K562 (cell line): ENCODE results near the gene RPP38. TPM values are rescaled to one million over a fixed set of nuclear protein-coding genes. Genes with fewer than 3 reads are reported as not detected.

ENCODE experiments used
- ATAC-seq: fragments of 200-7000 bp; cut with Tn5 transposase; 3 replicates; pipeline ENCODE4 v1.9.1; 2020; ENCODE audit warnings: moderate library complexity
- BruUV-seq: library from RNA; stranded (reverse); fragments of 400-500 nt; replicated peaks from 2 replicates; lab custom pipeline; 2021; lab: Mats Ljungman, UMichigan
- CTCF ChIA-PET: fragments of 300-600 bp; formaldehyde crosslinking; extraction: SDS; loops from one replicate; lab custom pipeline; 2021; ENCODE audit warnings: low intra/inter-chr PET ratio; lab: Yijun Ruan, JAX
- POLR2A ChIA-PET: fragments of 300-600, 350-650 bp; sonication (Branson Sonifier 250); formaldehyde crosslinking; extraction: SDS; loops from one replicate; lab custom pipeline; 2021; ENCODE audit warnings: antibody characterized with exemption, inconsistent platforms; lab: Yijun Ruan, JAX
- DNase-seq, 4 experiments: peaks; one replicate each; pipeline versions ENCODE4 v3.0.0 to v3.0.0-alpha.2; 2011 to 2018; ENCODE audit warnings: low spot score in 3 of 4, mixed read lengths in 3 of 4; ENCODE audit errors: extremely low read depth in 1 of 4
- FAIRE-seq: peaks from 2 replicates; lab custom pipeline; 2011; peaks lifted over from hg19 to GRCh38; lab: Jason Lieb, UNC
- H2AFZ ChIP-seq: 2 replicates; pipeline ENCODE4 v1.6.0; 2011; ENCODE audit warnings: low read depth, low read length, control low read depth, inconsistent platforms
- H3K27ac ChIP-seq: fragments of 200-600 bp; 3 replicates; pipeline ENCODE4 v1.8.0; 2011; ENCODE audit warnings: low read depth, mild to moderate bottlenecking, control low read depth, inconsistent platforms, low read length, moderate library complexity, mixed read lengths; ENCODE audit errors: extremely low read depth
- H3K27me3 ChIP-seq, 2 experiments: fragments of 300-600 bp in 1 of 2; 2 replicates in 1 of 2; 3 replicates in 1 of 2; pipeline versions ENCODE4 v1.6.0 to v1.8.0; 2011; ENCODE audit warnings: inconsistent platforms in 2 of 2, low read length in 2 of 2, mild to moderate bottlenecking in 1 of 2, mixed read lengths in 1 of 2, moderate library complexity in 1 of 2; ENCODE audit not compliant: control insufficient read depth in 2 of 2, insufficient read depth in 2 of 2
- H3K36me3 ChIP-seq: fragments of 300-600 bp; 3 replicates; pipeline ENCODE4 v1.8.0; 2011; ENCODE audit warnings: mild to moderate bottlenecking, low read length, inconsistent platforms; ENCODE audit not compliant: control insufficient read depth, insufficient read depth
- H3K4me1 ChIP-seq, 2 experiments: fragments of 200-600 bp in 1 of 2; replicated peaks in 1 of 2; 2 replicates in 1 of 2; 3 replicates in 1 of 2; pipeline versions ENCODE4 v1.5.1 to v1.8.0; 2011; ENCODE audit warnings: inconsistent platforms in 2 of 2, low read length in 2 of 2, mild to moderate bottlenecking in 1 of 2, mixed read lengths in 1 of 2, moderate library complexity in 1 of 2; ENCODE audit not compliant: control insufficient read depth in 2 of 2, insufficient read depth in 2 of 2
- H3K4me2 ChIP-seq: 2 replicates; pipeline ENCODE4 v1.6.1; 2011; ENCODE audit warnings: low read length, control low read depth, inconsistent platforms, mixed read lengths; ENCODE audit not compliant: insufficient read depth
- H3K4me3 ChIP-seq: fragments of 200-600 bp; sonication (generic), shearing (Covaris generic); 2 replicates; pipeline ENCODE4 v1.5.1; 2016; ENCODE audit warnings: control low read depth, inconsistent platforms
- H3K79me2 ChIP-seq: fragments of 200-600 bp; 3 replicates; pipeline ENCODE4 v1.8.0; 2011; ENCODE audit warnings: low read length, inconsistent platforms; ENCODE audit not compliant: control insufficient read depth, insufficient read depth
- H3K9ac ChIP-seq, 2 experiments: 2 replicates each; pipeline versions ENCODE4 v1.6.0 to v1.6.1; 2011; ENCODE audit warnings: low read depth in 2 of 2, low read length in 2 of 2, control low read depth in 1 of 2, inconsistent platforms in 1 of 2, mild to moderate bottlenecking in 1 of 2, mixed read lengths in 1 of 2; ENCODE audit not compliant: insufficient read depth in 1 of 2
- H3K9me1 ChIP-seq: one replicate; pipeline ENCODE4 v1.6.0; 2011; ENCODE audit warnings: inconsistent platforms, mild to moderate bottlenecking, low read length, moderate library complexity; ENCODE audit not compliant: control insufficient read depth, insufficient read depth
- H3K9me3 ChIP-seq: replicated peaks from 2 replicates; pipeline ENCODE4 v1.5.1; 2011; ENCODE audit warnings: low read depth, low read length, inconsistent platforms; ENCODE audit not compliant: control insufficient read depth, insufficient read depth
- H4K20me1 ChIP-seq: replicated peaks from 2 replicates; pipeline ENCODE4 v1.6.1; 2011; ENCODE audit warnings: low read length, inconsistent platforms, mixed read lengths; ENCODE audit not compliant: control insufficient read depth, insufficient read depth
- E2F5 ChIP-seq: sonication (generic); formaldehyde crosslinking; IDR thresholded peaks from 2 replicates; pipeline ENCODE4 v1.8.0; 2022; ENCODE audit warnings: mild to moderate bottlenecking, missing genetic modification reagents
- HDAC1 ChIP-seq, 2 experiments: fragments of 450-650 bp; IDR thresholded peaks; 2 replicates each; pipeline ENCODE4 v1.6.1; 2016 to 2017; ENCODE audit warnings: inconsistent platforms in 1 of 2, mild to moderate bottlenecking in 1 of 2, moderate library complexity in 1 of 2
- HDAC2 ChIP-seq: fragments of 450-650 bp; IDR thresholded peaks from 2 replicates; pipeline ENCODE4 v1.6.1; 2016; ENCODE audit warnings: mild to moderate bottlenecking
- HLTF ChIP-seq: fragments of 450-650 bp; IDR thresholded peaks from 2 replicates; pipeline ENCODE4 v1.6.1; 2016
- KDM2B ChIP-seq: fragments of 250-450 bp; sonication (Bioruptor Pico); IDR thresholded peaks from 2 replicates; pipeline ENCODE4 v1.8.0; 2021; ENCODE audit warnings: mild to moderate bottlenecking, moderate library complexity
- POLR2A ChIP-seq: fragments of 450-650 bp; conservative IDR thresholded peaks from 2 replicates; pipeline ENCODE4 v1.6.1; 2016
- PPARD ChIP-seq: fragments of 250-450 bp; sonication (Bioruptor Pico); IDR thresholded peaks from 2 replicates; pipeline ENCODE4 v1.8.0; 2022; ENCODE audit warnings: inconsistent platforms, mild to moderate bottlenecking, moderate library complexity
- RCOR1 ChIP-seq, 2 experiments: IDR thresholded peaks; 2 replicates each; pipeline ENCODE4 v1.6.1; 2012; ENCODE audit warnings: low read depth in 2 of 2, low read length in 2 of 2, borderline replicate concordance in 1 of 2, improper control_type of control experiment in 1 of 2
- USF2 ChIP-seq: sonication (generic); formaldehyde crosslinking; IDR thresholded peaks from 2 replicates; pipeline ENCODE4 v1.5.0; 2020; ENCODE audit warnings: missing genetic modification reagents
- XRCC3 ChIP-seq: fragments of 450-650 bp; IDR thresholded peaks from 2 replicates; pipeline ENCODE4 v1.6.1; 2017; ENCODE audit warnings: mild to moderate bottlenecking, moderate library complexity
- ZBTB8A ChIP-seq: fragments of 450-650 bp; IDR thresholded peaks from 2 replicates; pipeline ENCODE4 v1.6.1; 2018; ENCODE audit warnings: mild to moderate bottlenecking, moderate library complexity; ENCODE audit not compliant: partially characterized antibody
- ZEB2 ChIP-seq: fragments of 450-650 bp; IDR thresholded peaks from 2 replicates; pipeline ENCODE4 v1.6.1; 2016
- ZNF143 ChIP-seq: sonication (generic); formaldehyde crosslinking; IDR thresholded peaks from 2 replicates; pipeline ENCODE4 v1.9.0; 2022; ENCODE audit warnings: mild to moderate bottlenecking, missing genetic modification reagents
- ZNF444 ChIP-seq: fragments of 250-450 bp; sonication (Bioruptor Pico); IDR thresholded peaks from 2 replicates; pipeline ENCODE4 v1.4.0; 2020; ENCODE audit warnings: mild to moderate bottlenecking, moderate library complexity
- ZNF583 ChIP-seq: fragments of 250-450 bp; sonication (Bioruptor Pico); IDR thresholded peaks from 2 replicates; pipeline ENCODE4 v1.4.0; 2020
- WGBS: fragments of 100-300 bp; shearing (Covaris generic); methylation state at CpG from one replicate; pipeline ENCODE4 v1.1.6; 2016; ENCODE audit warnings: low coverage, mixed read lengths; ENCODE audit not compliant: insufficient coverage; ENCODE audit errors: missing lambda C conversion rate; 5-methylcytosine and 5-hydroxymethylcytosine counted together
- in situ Hi-C: fragments of 300-500 bp; cut with MboI; formaldehyde crosslinking; loops from 4 replicates; pipeline ENCODE4 v1.15.0; 2018; ENCODE audit warnings: inconsistent platforms, mixed read lengths
- intact Hi-C: fragments of 100-400 bp; cut with micrococcal nuclease; formaldehyde crosslinking; loops from 2 replicates; pipeline ENCODE4 v1.14.2; 2022
- polyA plus RNA-seq, 8 experiments: library from polyadenylated mRNA; depleted of rRNA in 4 of 8; stranded (reverse) in 5 of 8; unstranded in 3 of 8; fragments of >200 nt; fragmentation: Nextera tagmentation in 2 of 8; fragmentation: Illumina TruSeq in 1 of 8; extraction: Ambion mirVana in 2 of 8; extraction: Trizol in 1 of 8; gene quantifications; 2 replicates each; pipeline versions ENCODE4 v1.2.1 to v1.2.3, GENCODE V29; 2011 to 2014; ENCODE audit warnings: inconsistent platforms in 1 of 8, missing spikeins in 1 of 8
- total RNA-seq, 7 experiments: library from RNA; depleted of rRNA in 6 of 7; stranded (reverse); fragments of >200 nt in 6 of 7; fragmentation: Illumina TruSeq in 2 of 7; extraction: Trizol in 2 of 7; gene quantifications; 2 replicates each; pipeline versions ENCODE4 v1.2.1 to v1.2.3, GENCODE V29; 2011 to 2021; ENCODE audit warnings: low replicate concordance in 1 of 7
- TF ChIP-seq, protein P1 (sequence below): fragments of 450-650 bp; formaldehyde crosslinking; IDR thresholded peaks from 2 replicates; pipeline ENCODE4 v1.4.0; 2020; ENCODE audit warnings: mild to moderate bottlenecking, moderate library complexity
- TF ChIP-seq, protein P2 (sequence below): fragments of 450-650 bp; IDR thresholded peaks from 2 replicates; pipeline ENCODE4 v1.6.1; 2017; ENCODE audit warnings: mild to moderate bottlenecking, moderate library complexity

The RPP38 gene
- total and polyA plus RNA-seq, 9 of the 15 experiments (the other 6 are each of a cell fraction or from before 2014, with no cell fraction given), result 26.3 to 58.6 (median 33.8) TPM

GRCh38 chr10:15092855-15093408 lies 4.2 kb upstream of the RPP38 start (continued):
- TF ChIP-seq, protein P1, sequence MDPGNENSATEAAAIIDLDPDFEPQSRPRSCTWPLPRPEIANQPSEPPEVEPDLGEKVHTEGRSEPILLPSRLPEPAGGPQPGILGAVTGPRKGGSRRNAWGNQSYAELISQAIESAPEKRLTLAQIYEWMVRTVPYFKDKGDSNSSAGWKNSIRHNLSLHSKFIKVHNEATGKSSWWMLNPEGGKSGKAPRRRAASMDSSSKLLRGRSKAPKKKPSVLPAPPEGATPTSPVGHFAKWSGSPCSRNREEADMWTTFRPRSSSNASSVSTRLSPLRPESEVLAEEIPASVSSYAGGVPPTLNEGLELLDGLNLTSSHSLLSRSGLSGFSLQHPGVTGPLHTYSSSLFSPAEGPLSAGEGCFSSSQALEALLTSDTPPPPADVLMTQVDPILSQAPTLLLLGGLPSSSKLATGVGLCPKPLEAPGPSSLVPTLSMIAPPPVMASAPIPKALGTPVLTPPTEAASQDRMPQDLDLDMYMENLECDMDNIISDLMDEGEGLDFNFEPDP (CRISPR knock-in tag), result no peak
- TF ChIP-seq ZNF583, result no peak
- TF ChIP-seq, protein P2, sequence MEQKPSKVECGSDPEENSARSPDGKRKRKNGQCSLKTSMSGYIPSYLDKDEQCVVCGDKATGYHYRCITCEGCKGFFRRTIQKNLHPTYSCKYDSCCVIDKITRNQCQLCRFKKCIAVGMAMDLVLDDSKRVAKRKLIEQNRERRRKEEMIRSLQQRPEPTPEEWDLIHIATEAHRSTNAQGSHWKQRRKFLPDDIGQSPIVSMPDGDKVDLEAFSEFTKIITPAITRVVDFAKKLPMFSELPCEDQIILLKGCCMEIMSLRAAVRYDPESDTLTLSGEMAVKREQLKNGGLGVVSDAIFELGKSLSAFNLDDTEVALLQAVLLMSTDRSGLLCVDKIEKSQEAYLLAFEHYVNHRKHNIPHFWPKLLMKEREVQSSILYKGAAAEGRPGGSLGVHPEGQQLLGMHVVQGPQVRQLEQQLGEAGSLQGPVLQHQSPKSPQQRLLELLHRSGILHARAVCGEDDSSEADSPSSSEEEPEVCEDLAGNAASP, result no peak

- POLR2A ChIA-PET, result no interaction called here
- H3K9me1 ChIP-seq, result no peaks in the 10 kb centered on the region
- peak overlapping the region; percentile 98 for H2AFZ ChIP-seq
- H3K27me3 ChIP-seq, result peaks cover 8 to 12% of the 10 kb centered on the region in 2 experiments; a peak in 2 of 5 replicates
- intact Hi-C loops, result no loop called here
- ATAC-seq (peak; percentile 17), DNase-seq (peak in 3 of 4 experiments; percentile 10 to 18 (median 10)), FAIRE-seq (no peak)
- peak overlapping the region; percentile 97 for H3K4me2 ChIP-seq
- H3K9ac ChIP-seq, result peak overlapping the region; percentile 84 to 96; a peak in 3 of 4 replicates
- H3K36me3 ChIP-seq, result peaks cover 25% of the 10 kb centered on the region
- BruUV-seq, result TSS peak; percentile 62
- WGBS, result 0% methylated on average over 8 of the region's 11 CpGs
- CTCF ChIA-PET, result no interaction called here
- peaks cover 11 to 26% of the 10 kb centered on the region in 2 experiments; a peak in 4 of 5 replicates for H3K4me1 ChIP-seq
- H3K4me3 ChIP-seq, result peak overlapping the region; percentile 95
- in situ Hi-C loops, result no loop called here
- peaks cover 44% of the 10 kb centered on the region for H3K79me2 ChIP-seq
- 0 out of 2 replicates have a peak, but pooled peaks cover 1% of the 10 kb centered on the region for H3K9me3 ChIP-seq
- peak overlapping the region; percentile 98; the same call in 2 of the 3 replicates for H3K27ac ChIP-seq
- peaks cover 9% of the 10 kb centered on the region; the same call in 1 of the 2 replicates for H4K20me1 ChIP-seq
- TF ChIP-seq XRCC3, result no peak
- TF ChIP-seq HDAC2, result 0 out of 2 replicates have a peak, but pooled peaks have one; percentile 15
- TF ChIP-seq HDAC1 (IDR thresholded peaks at IDR 0.05), result 0 out of 4 replicates have a peak, but pooled peaks of 1 of the 2 experiments have one; percentile 16
- no peak for TF ChIP-seq RCOR1 (IDR thresholded peaks at IDR 0.05; ENCODE audit: borderline replicate concordance in 1 of 2, low read depth in 2 of 2, low read length in 2 of 2)
- TF ChIP-seq HLTF, result no peak
- TF ChIP-seq USF2 (CRISPR knock-in tag), result no peak
- no peak for TF ChIP-seq POLR2A
- TF ChIP-seq ZBTB8A, result no peak
- no peak for TF ChIP-seq KDM2B (CRISPR knock-in tag)
- no peak for TF ChIP-seq ZNF143
- 0 out of 2 replicates have a peak, but pooled peaks have one; percentile 10 for TF ChIP-seq ZNF444
- TF ChIP-seq ZEB2, result no peak
- no peak for TF ChIP-seq PPARD (CRISPR knock-in tag)
- TF ChIP-seq E2F5 (CRISPR knock-in tag), result no peak
Measured at GRCh38 chr10:15096661-15097010, 519 bp upstream of the RPP38 start.
